Sigmoid colon (tissue), 4 donors: ENCODE data around the gene STAT4.

ENCODE experiments used
- CTCF ChIP-seq, 4 experiments: fragments of 450-650 bp in 3 of 4; fragments of 200-600 bp in 1 of 4; IDR thresholded peaks; one replicate each; pipeline ENCODE4 v1.5.1; 2016 to 2019; ENCODE audit warnings: antibody characterized with exemption in 4 of 4, mild to moderate bottlenecking in 3 of 4, moderate library complexity in 2 of 4
- EP300 ChIP-seq, 4 donors: sonication (generic); formaldehyde crosslinking; IDR thresholded peaks; one replicate each; pipeline ENCODE4 v1.6.1; 2017; ENCODE audit warnings: antibody characterized with exemption in 4 of 4
- POLR2AphosphoS5 ChIP-seq, 4 donors: sonication (generic); formaldehyde crosslinking; IDR thresholded peaks; one replicate each; pipeline ENCODE4 v1.6.1; 2017; ENCODE audit warnings: antibody characterized with exemption in 4 of 4

- TF ChIP-seq POLR2AphosphoS5 (IDR thresholded peaks at IDR 0.05) (no peak), CTCF (IDR thresholded peaks at IDR 0.05) (no peak), EP300 (IDR thresholded peaks at IDR 0.05) (no peak)
Observed at GRCh38 chr2:190999058-190999457, 151.7 kb downstream of the STAT4 start.
